Upper lobe of right lung (tissue), 1 donor: ENCODE results near the gene CAPN14. TPM values are rescaled to one million over a fixed set of nuclear protein-coding genes. Genes with fewer than 3 reads are reported as not detected.

Experiments
- ATAC-seq: fragments of 200-7000 bp; cut with Tn5 transposase; one replicate; pipeline ENCODE4 v1.9.1; 2020; ENCODE audit warnings: mild to moderate bottlenecking, moderate library complexity
- DNase-seq: peaks from one replicate; pipeline ENCODE4 v3.0.0-alpha.2; 2020
- H3K27ac ChIP-seq: fragments of 200-600 bp; one replicate; pipeline ENCODE4 v1.8.0; 2022
- H3K27me3 ChIP-seq: fragments of 200-600 bp; one replicate; pipeline ENCODE4 v1.8.0; 2022; ENCODE audit warnings: mild to moderate bottlenecking
- H3K36me3 ChIP-seq: fragments of 200-600 bp; one replicate; pipeline ENCODE4 v1.8.0; 2022
- H3K4me1 ChIP-seq: fragments of 200-600 bp; one replicate; pipeline ENCODE4 v1.8.0; 2022
- H3K4me3 ChIP-seq: fragments of 200-600 bp; one replicate; pipeline ENCODE4 v1.8.0; 2022; ENCODE audit warnings: mild to moderate bottlenecking
- H3K9me3 ChIP-seq: fragments of 200-600 bp; one replicate; pipeline ENCODE4 v1.8.0; 2022
- intact Hi-C: fragments of 100-400 bp; cut with DNase I; formaldehyde crosslinking; loops from one replicate; pipeline ENCODE4 v1.11.0; 2022
- total RNA-seq: library from RNA; stranded (reverse); fragmentation: NEBNext Ultra II Directional; extraction: Animal tissue kit (Norgen Biotek cat#: 25700); gene quantifications from one replicate; pipeline ENCODE4 v1.2.1, GENCODE V29; 2021
- TF ChIP-seq, protein P1 (sequence below): fragments of 200-600 bp; IDR thresholded peaks from one replicate; pipeline ENCODE4 v1.8.0; 2022; ENCODE audit warnings: antibody characterized with exemption
- donor health status: DM: no; HTN: yes; CAD: no; lungs with severe emphysema.

The CAPN14 gene
- total RNA-seq, 1 donor from 2014 or later = 0.26 TPM

DNA sequence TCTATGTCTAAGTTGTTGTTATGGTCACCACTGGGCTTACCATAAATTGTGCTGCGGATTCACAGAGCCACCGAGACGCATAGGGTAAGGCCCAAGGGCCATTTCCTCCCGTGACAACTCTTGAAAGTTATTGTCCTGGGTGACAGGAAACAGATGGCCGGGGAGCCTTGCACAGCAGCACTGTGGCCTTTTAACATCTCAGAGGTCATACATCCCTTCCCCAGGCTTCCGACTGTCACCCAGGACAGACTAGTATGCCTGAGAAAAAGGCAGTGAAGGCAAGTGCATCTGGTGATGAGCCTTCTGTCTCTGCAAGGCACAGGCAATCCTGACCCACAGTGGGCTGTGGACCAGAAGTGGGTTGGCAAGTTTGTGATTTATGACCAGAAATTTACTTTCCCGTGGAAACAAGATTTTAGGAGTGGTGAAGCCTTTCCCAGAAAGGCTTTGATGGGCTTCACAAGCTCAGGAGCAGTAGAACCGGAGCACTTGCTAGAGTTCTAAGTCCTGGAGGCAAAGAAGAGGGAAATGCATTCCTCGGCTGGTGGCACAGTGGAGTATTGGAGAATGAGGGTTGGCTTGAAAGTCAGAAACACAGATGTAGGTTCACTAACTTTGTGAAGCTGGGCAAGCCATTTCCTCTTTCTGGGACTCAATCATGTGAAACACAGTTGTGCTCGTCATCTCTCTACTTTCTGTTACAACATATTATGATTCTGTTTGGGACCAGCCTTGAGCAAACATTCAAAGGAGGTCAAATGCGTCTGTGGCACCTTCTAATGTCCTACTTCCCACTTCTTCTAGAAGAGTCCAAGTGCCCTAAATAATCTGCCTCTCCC, 2.0 kb upstream of the CAPN14 start:
- Histone ChIP-seq H3K4me1 (no peaks in the 10 kb centered on the region), H3K9me3 (no peaks in the 10 kb centered on the region), H3K36me3 (no peaks in the 10 kb centered on the region), H3K27me3 (no peaks in the 10 kb centered on the region), H3K27ac (no peak overlapping the region), H3K4me3 (no peak overlapping the region)
- intact Hi-C loops = no loop called here
- TF ChIP-seq, protein P1, sequence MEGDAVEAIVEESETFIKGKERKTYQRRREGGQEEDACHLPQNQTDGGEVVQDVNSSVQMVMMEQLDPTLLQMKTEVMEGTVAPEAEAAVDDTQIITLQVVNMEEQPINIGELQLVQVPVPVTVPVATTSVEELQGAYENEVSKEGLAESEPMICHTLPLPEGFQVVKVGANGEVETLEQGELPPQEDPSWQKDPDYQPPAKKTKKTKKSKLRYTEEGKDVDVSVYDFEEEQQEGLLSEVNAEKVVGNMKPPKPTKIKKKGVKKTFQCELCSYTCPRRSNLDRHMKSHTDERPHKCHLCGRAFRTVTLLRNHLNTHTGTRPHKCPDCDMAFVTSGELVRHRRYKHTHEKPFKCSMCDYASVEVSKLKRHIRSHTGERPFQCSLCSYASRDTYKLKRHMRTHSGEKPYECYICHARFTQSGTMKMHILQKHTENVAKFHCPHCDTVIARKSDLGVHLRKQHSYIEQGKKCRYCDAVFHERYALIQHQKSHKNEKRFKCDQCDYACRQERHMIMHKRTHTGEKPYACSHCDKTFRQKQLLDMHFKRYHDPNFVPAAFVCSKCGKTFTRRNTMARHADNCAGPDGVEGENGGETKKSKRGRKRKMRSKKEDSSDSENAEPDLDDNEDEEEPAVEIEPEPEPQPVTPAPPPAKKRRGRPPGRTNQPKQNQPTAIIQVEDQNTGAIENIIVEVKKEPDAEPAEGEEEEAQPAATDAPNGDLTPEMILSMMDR = no peak
- ATAC-seq = peak; percentile 66
- no peak for DNase-seq

DNA sequence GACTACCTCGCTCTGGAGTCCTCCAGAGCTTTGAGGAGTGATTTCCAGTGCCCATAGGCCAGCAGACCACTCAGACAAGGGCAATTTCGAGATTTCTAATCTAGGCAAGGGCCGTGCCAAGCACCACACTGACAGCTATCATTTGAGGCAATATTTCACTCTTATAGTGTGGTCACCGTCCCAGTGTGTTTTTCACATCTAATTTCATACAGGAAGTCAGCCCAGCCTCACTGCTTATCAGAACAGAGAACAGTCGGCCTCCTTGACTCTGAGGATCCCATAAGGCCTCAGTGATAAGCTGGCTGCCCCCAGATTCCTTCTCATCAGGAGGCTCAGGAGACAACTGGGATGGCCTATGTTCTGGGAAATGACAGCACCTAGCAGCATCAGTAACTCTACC, 581 bp downstream of the CAPN14 start:
- TF ChIP-seq, protein P1 = no peak
- H3K36me3 ChIP-seq = no peaks in the 10 kb centered on the region
- no peak for ATAC-seq

DNA sequence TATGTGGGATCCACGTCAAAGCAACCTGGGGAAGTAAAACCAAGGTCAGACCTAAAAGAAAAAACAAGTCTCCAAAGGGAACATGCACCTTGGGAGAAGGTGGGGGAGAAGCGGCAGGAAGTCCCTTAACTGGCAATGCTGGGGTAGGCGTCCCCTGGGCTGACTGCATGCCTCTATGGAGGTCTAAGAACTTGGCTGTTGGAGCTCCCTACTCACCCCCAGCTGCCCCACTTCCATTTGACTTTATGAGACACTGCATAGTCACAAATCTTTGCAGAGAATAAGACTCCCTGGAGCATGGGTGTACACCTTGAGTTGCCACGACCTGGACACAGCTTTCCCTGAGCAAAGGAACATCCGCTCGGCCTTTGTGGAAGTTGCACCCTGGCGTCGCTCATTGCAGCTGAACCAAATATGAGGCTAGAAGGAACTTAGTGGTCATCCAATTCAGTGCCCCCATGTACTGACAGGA, 2.8 kb downstream of the CAPN14 start:
- H3K9me3 ChIP-seq = no peaks in the 10 kb centered on the region
- H3K4me3 ChIP-seq = no peak overlapping the region
- no peaks in the 10 kb centered on the region for H3K36me3 ChIP-seq
- intact Hi-C loops = no loop called here
- no peaks in the 10 kb centered on the region for H3K4me1 ChIP-seq
- TF ChIP-seq, protein P1 = no peak
- H3K27me3 ChIP-seq = no peaks in the 10 kb centered on the region
- DNase-seq (no peak), ATAC-seq (no peak)
- no peak overlapping the region for H3K27ac ChIP-seq

More for the DNA sequence above, 581 bp downstream of the CAPN14 start:
- Histone ChIP-seq H3K27ac (no peak overlapping the region), H3K9me3 (no peaks in the 10 kb centered on the region), H3K4me1 (no peaks in the 10 kb centered on the region), H3K4me3 (no peak overlapping the region), H3K27me3 (no peaks in the 10 kb centered on the region)
- intact Hi-C loops = no loop called here
- DNase-seq = no peak

DNA sequence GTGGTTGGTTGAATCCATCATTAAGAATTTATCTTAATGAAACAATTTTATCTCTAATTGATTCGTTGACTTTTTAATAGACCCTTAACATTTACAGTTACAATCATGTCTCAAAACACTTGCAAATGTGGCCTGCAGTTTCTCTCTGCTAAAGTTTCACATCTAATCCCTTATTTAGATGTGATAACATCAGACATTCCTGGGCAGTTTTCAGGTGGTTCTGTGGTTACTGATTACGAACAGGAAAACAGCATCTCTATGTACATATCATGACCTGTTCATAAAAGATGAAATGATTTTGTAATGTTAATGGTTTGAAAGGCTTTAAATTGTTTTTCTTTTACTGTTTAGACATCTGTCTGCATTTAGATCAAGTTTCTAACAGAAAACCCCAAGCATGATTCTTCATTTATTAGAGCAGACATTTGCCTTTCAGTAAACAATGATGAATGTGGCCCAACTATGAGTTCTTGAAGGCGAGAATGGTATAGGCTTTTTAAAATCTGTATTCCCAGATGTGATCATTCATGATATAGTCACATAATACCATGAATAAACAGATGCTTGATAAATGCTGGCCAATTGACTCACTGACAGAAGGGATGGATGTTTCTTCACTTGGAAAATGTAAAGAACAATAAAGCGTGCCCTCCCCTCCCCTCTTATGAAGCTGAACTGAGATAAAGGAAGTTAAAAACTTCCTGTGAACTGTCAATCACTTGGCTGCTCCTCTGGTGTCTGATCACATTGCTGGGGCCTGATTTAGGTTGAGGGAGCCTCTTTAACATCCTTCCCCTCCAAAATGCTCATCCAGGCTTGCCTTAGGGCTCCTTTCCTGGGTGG, 3.5 kb downstream of the CAPN14 start:
- TF ChIP-seq, protein P1 = no peak
- Histone ChIP-seq H3K9me3 (no peaks in the 10 kb centered on the region), H3K27ac (no peak overlapping the region), H3K36me3 (no peaks in the 10 kb centered on the region), H3K4me1 (no peaks in the 10 kb centered on the region), H3K27me3 (no peaks in the 10 kb centered on the region), H3K4me3 (no peak overlapping the region)
- intact Hi-C loops = no loop called here
- ATAC-seq (no peak), DNase-seq (no peak)

DNA sequence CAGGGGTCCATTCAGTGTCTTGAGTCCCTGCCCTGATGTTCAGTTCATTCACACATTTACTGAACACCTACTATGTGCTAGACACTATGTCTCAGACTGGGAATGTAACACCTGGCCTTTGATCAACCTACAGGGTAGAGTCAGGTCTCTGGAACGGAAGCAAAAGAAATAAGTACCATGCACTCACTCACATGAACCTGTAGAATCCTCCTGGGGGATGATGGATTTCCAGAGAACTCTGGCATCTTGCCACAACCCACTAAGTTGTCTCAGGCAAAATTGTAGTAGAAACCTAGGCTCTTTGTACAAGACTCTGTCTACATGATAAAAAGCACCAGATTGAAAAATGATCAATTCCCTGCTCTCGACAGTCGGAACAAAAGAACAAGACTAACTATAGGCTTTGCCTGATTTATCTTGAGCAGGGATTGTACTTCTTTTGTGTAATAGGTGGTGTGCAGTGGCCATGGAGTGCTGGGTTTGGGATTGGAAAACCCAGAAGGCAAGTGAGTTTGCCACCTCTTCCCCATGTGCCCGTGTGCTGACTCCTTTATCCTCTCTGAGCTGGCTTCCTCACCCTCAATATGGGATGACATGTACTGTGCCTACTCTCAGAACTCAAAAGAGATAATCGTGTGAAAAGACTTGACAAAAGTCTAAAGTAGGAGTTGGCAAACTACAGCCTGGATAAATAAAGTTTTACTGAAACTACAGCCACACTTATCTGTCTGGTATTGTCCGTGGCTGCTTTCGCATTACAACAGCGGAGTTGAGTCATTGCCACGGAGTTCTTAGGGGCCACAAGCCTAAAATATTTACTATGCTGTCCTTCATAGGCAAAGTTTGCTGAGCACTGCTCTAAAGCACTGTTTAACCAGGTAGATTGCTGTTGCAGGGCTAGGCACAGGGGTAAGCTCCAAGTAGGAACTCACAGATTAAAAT, 4.4 kb downstream of the CAPN14 start:
- no peak for ATAC-seq
- no peak for DNase-seq
- Histone ChIP-seq H3K36me3 (no peaks in the 10 kb centered on the region), H3K4me1 (no peaks in the 10 kb centered on the region), H3K27me3 (no peaks in the 10 kb centered on the region), H3K4me3 (no peak overlapping the region), H3K9me3 (no peaks in the 10 kb centered on the region), H3K27ac (no peak overlapping the region)
- TF ChIP-seq, protein P1 = no peak
- intact Hi-C loops = no loop called here
